ENCODE measurements around the gene FAM120B.

DNA sequence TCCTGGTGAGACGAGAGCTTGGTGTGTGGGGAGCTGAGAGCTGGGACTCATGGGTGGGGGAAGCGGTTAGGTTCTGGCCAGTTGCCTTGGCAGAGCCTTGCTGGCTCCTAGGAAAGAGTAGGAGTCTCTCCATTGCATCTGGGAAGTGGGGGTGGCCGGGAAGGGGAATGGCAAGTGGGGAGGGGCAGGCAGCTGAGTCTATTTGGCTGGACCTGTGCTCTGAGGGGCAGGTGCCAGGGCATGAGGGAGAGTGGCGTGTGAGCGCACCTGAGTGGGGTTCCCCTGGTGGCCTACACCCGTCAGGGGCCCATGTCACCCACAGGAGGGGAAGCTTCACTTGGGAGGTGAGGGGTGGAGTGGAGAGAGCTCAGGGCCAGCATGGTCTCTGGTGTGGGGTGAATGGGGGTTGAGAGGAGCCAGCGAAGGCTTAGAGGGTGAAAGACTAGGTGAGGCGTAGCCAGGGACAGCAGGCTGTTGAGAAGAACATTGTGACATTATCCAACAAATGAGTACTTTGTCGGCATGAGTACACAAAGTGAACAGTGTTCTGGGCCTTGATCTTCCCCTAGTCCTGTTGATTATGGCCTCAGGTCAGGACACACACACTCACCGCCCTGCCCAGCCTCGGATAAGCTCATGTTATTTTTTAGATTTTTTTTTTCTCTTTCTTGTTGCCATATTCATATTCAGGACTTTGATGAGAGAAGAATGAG, 59.8 kb downstream of the FAM120B start:
- TF ChIP-seq, protein P1, sequence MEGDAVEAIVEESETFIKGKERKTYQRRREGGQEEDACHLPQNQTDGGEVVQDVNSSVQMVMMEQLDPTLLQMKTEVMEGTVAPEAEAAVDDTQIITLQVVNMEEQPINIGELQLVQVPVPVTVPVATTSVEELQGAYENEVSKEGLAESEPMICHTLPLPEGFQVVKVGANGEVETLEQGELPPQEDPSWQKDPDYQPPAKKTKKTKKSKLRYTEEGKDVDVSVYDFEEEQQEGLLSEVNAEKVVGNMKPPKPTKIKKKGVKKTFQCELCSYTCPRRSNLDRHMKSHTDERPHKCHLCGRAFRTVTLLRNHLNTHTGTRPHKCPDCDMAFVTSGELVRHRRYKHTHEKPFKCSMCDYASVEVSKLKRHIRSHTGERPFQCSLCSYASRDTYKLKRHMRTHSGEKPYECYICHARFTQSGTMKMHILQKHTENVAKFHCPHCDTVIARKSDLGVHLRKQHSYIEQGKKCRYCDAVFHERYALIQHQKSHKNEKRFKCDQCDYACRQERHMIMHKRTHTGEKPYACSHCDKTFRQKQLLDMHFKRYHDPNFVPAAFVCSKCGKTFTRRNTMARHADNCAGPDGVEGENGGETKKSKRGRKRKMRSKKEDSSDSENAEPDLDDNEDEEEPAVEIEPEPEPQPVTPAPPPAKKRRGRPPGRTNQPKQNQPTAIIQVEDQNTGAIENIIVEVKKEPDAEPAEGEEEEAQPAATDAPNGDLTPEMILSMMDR (IDR thresholded peaks at IDR 0.05) = no peak
- TF ChIP-seq POLR2AphosphoS5 (IDR thresholded peaks at IDR 0.05) (no peak), POLR2A (IDR thresholded peaks at IDR 0.05) (no peak)

Measured in breast epithelium (tissue), 3 donors.